Peyer's patch (tissue), 4 donors: ENCODE results near the gene DRGX. TPM values are rescaled to one million over a fixed set of nuclear protein-coding genes. Genes with fewer than 3 reads are reported as not detected.

Experiments used
- DNase-seq, 3 donors: peaks; one replicate each; pipeline ENCODE4 v3.0.0-alpha.2; 2017 to 2019
- H3K27ac ChIP-seq, 4 donors: fragments of 200-600 bp; sonication (generic); one replicate each; pipeline ENCODE4 v1.5.1; 2016 to 2019
- H3K27me3 ChIP-seq, 2 donors: fragments of 200-600 bp; sonication (generic); one replicate each; pipeline ENCODE4 v1.5.1; 2019
- H3K36me3 ChIP-seq, 3 donors: fragments of 200-600 bp; sonication (generic); one replicate each; pipeline ENCODE4 v1.5.1; 2016 to 2019
- H3K4me1 ChIP-seq, 4 donors: fragments of 200-600 bp; sonication (generic); one replicate each; pipeline ENCODE4 v1.5.1; 2016 to 2019
- H3K4me3 ChIP-seq, 4 donors: fragments of 200-600 bp; sonication (generic); 1 replicate in 3 of 4; 2 replicates in 1 of 4; pipeline ENCODE4 v1.5.1; 2016 to 2019; ENCODE audit warnings: mild to moderate bottlenecking in 1 of 4
- H3K9me3 ChIP-seq, 4 donors: fragments of 200-600 bp; sonication (generic); one replicate each; pipeline ENCODE4 v1.5.1; 2016 to 2019; ENCODE audit warnings: mild to moderate bottlenecking in 1 of 4
- CTCF ChIP-seq, 6 experiments: fragments of 450-650 bp in 4 of 6; fragments of 200-600 bp in 2 of 6; sonication (generic) in 1 of 6; IDR thresholded peaks; one replicate each; pipeline ENCODE4 v1.5.1; 2017 to 2019; ENCODE audit warnings: antibody characterized with exemption in 6 of 6, mild to moderate bottlenecking in 3 of 6, moderate library complexity in 1 of 6
- POLR2A ChIP-seq, 2 donors: fragments of 450-650 bp; IDR thresholded peaks; one replicate each; pipeline ENCODE4 v1.5.1; 2017; ENCODE audit warnings: antibody characterized with exemption in 2 of 2, mild to moderate bottlenecking in 2 of 2, moderate library complexity in 2 of 2
- total RNA-seq, 4 donors: library from RNA; depleted of rRNA; stranded (reverse); fragments of >200 nt; gene quantifications; one replicate each; pipeline ENCODE4 v1.1.0, GENCODE V29; 2016

DRGX gene
- total RNA-seq, 4 donors from 2014 or later: not detected

- no peak overlapping the region for H3K4me3 ChIP-seq
- no peaks in the 10 kb centered on the region for H3K4me1 ChIP-seq
- no peaks in the 10 kb centered on the region for H3K9me3 ChIP-seq
- H3K27ac ChIP-seq: no peak overlapping the region
- no peak for TF ChIP-seq POLR2A (IDR thresholded peaks at IDR 0.05)
- no peak for TF ChIP-seq CTCF (IDR thresholded peaks at IDR 0.05)
- DNase-seq: no peak
- H3K36me3 ChIP-seq: no peaks in the 10 kb centered on the region
- H3K27me3 ChIP-seq: no peaks in the 10 kb centered on the region
Observed at GRCh38 chr10:49379596-49380410, 16.1 kb downstream of the DRGX start.

- Histone ChIP-seq H3K9me3 (no peaks in the 10 kb centered on the region), H3K4me3 (no peak overlapping the region), H3K27me3 (no peaks in the 10 kb centered on the region), H3K36me3 (no peaks in the 10 kb centered on the region), H3K4me1 (no peaks in the 10 kb centered on the region), H3K27ac (no peak overlapping the region)
- TF ChIP-seq POLR2A (IDR thresholded peaks at IDR 0.05) (no peak), CTCF (IDR thresholded peaks at IDR 0.05) (no peak)
- no peak for DNase-seq
Observed at GRCh38 chr10:49377256-49377655, 18.6 kb downstream of the DRGX start.

GRCh38 chr10:49375611-49376010 is 20.3 kb downstream of the DRGX start:
- no peak overlapping the region for H3K4me3 ChIP-seq
- no peaks in the 10 kb centered on the region for H3K9me3 ChIP-seq
- no peaks in the 10 kb centered on the region for H3K36me3 ChIP-seq
- no peak for TF ChIP-seq CTCF (IDR thresholded peaks at IDR 0.05)
- no peak for TF ChIP-seq POLR2A (IDR thresholded peaks at IDR 0.05)
- DNase-seq: no peak
- H3K4me1 ChIP-seq: no peaks in the 10 kb centered on the region
- H3K27ac ChIP-seq: no peak overlapping the region
- no peaks in the 10 kb centered on the region for H3K27me3 ChIP-seq

GRCh38 chr10:49374740-49375139 is 21.1 kb downstream of the DRGX start:
- TF ChIP-seq CTCF (IDR thresholded peaks at IDR 0.05) (no peak), POLR2A (IDR thresholded peaks at IDR 0.05) (no peak)
- no peak overlapping the region for H3K27ac ChIP-seq

GRCh38 chr10:49373361-49373760 is 22.5 kb downstream of the DRGX start:
- no peak overlapping the region for H3K27ac ChIP-seq
- H3K4me3 ChIP-seq: no peak overlapping the region
- no peaks in the 10 kb centered on the region for H3K27me3 ChIP-seq
- no peaks in the 10 kb centered on the region for H3K36me3 ChIP-seq
- no peak for DNase-seq
- TF ChIP-seq POLR2A (IDR thresholded peaks at IDR 0.05) (no peak), CTCF (IDR thresholded peaks at IDR 0.05) (no peak)
- H3K4me1 ChIP-seq: no peaks in the 10 kb centered on the region
- no peaks in the 10 kb centered on the region for H3K9me3 ChIP-seq

More at GRCh38 chr10:49374740-49375139, 21.1 kb downstream of the DRGX start:
- Histone ChIP-seq H3K4me3 (no peak overlapping the region), H3K9me3 (no peaks in the 10 kb centered on the region), H3K27me3 (no peaks in the 10 kb centered on the region), H3K36me3 (no peaks in the 10 kb centered on the region), H3K4me1 (no peaks in the 10 kb centered on the region)
- DNase-seq: no peak
